Measurements from ENCODE around the gene GLDN. TPM values are rescaled to one million over a fixed set of nuclear protein-coding genes. Genes with fewer than 3 reads are reported as not detected.

The GLDN gene
- polyA plus RNA-seq, 1 donor from 2014 or later = not detected

- no peak overlapping the region for H3K4me3 Mint-ChIP-seq
- no peaks in the 10 kb centered on the region for H3K36me3 Mint-ChIP-seq
- H3K27ac Mint-ChIP-seq = no peak overlapping the region
- H3K4me1 Mint-ChIP-seq = peaks cover 0 to 7% (median 2%) of the 10 kb centered on the region in 3 donors
- no peaks in the 10 kb centered on the region for H3K9me3 Mint-ChIP-seq
- H3K27me3 Mint-ChIP-seq = no peaks in the 10 kb centered on the region
Observed at GRCh38 chr15:51359981-51360380, 18.5 kb downstream of the GLDN start.

- no peaks in the 10 kb centered on the region for H3K4me1 Mint-ChIP-seq
- H3K36me3 Mint-ChIP-seq = no peaks in the 10 kb centered on the region
- H3K9me3 Mint-ChIP-seq = no peaks in the 10 kb centered on the region
- H3K4me3 Mint-ChIP-seq = no peak overlapping the region
- H3K27me3 Mint-ChIP-seq = no peaks in the 10 kb centered on the region
- H3K27ac Mint-ChIP-seq = no peak overlapping the region
Observed at GRCh38 chr15:51363383-51363782, 21.9 kb downstream of the GLDN start.

DNA sequence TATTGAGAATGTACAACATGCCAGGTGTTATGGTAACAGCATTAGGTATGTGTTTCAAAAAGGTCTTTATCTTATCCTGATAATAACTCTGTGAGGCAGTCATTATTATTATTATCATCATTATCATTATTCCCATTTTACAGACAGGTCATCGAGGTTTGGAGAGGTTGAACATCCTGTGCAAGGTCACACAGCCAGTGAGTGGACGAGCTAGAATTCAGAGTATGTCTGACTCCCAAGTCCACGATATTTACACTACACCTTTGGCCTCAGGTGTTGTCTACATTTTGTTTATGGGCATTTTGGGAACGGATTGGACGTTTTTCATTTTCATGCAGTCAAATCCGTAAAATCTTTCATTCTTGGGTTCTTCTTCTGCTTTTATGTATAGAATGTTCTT is 24.0 kb downstream of the GLDN start:
- no peaks in the 10 kb centered on the region for H3K36me3 Mint-ChIP-seq
- no peak overlapping the region for H3K27ac Mint-ChIP-seq
- no peaks in the 10 kb centered on the region for H3K4me1 Mint-ChIP-seq
- H3K9me3 Mint-ChIP-seq = no peaks in the 10 kb centered on the region
- no peak overlapping the region for H3K4me3 Mint-ChIP-seq
- no peaks in the 10 kb centered on the region for H3K27me3 Mint-ChIP-seq

DNA sequence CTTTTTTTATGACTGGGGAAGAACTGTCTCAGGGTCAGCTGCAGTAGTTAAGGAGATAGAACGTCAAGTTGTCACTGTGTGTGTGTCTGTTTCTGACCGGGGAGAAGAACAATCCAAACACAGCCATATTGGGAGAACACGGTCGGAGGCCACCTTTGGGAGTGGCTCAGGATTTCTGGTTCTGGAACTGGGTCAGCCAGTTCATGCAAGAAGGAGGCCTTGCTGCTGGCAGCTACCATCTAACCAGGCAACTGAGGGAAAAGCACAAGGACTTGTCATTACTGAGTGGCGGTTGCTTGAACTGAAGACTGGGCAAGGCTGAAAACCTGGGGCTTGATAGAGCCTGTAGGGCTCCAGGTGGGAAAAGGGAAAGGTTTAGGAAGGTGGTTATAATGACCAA is 24.6 kb downstream of the GLDN start:
- H3K4me1 Mint-ChIP-seq = no peaks in the 10 kb centered on the region
- no peaks in the 10 kb centered on the region for H3K9me3 Mint-ChIP-seq
- no peaks in the 10 kb centered on the region for H3K27me3 Mint-ChIP-seq
- H3K4me3 Mint-ChIP-seq = no peak overlapping the region
- H3K27ac Mint-ChIP-seq = no peak overlapping the region
- no peaks in the 10 kb centered on the region for H3K36me3 Mint-ChIP-seq

DNA sequence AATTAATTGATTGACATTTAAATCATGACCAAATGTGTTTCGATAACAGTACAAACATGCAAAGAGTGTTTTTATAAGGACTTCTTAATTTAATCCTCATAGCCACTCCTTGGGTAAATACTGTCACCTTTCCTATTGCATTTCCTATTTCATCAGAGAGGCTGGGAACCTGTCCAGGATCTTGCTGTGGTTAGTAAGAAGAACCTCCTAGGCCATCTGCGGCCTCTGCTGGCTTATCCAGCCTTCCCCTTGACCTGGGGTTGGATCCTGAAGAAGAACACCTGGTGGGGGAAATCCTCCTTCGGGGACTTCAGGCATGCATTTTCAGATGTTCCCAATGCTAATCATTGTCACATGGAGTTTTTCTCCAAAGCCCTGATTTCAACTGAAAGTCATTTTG is 25.5 kb downstream of the GLDN start:
- no peaks in the 10 kb centered on the region for H3K4me1 Mint-ChIP-seq
- H3K36me3 Mint-ChIP-seq = no peaks in the 10 kb centered on the region
- no peaks in the 10 kb centered on the region for H3K9me3 Mint-ChIP-seq
- no peak overlapping the region for H3K27ac Mint-ChIP-seq
- H3K27me3 Mint-ChIP-seq = no peaks in the 10 kb centered on the region
- H3K4me3 Mint-ChIP-seq = no peak overlapping the region

DNA sequence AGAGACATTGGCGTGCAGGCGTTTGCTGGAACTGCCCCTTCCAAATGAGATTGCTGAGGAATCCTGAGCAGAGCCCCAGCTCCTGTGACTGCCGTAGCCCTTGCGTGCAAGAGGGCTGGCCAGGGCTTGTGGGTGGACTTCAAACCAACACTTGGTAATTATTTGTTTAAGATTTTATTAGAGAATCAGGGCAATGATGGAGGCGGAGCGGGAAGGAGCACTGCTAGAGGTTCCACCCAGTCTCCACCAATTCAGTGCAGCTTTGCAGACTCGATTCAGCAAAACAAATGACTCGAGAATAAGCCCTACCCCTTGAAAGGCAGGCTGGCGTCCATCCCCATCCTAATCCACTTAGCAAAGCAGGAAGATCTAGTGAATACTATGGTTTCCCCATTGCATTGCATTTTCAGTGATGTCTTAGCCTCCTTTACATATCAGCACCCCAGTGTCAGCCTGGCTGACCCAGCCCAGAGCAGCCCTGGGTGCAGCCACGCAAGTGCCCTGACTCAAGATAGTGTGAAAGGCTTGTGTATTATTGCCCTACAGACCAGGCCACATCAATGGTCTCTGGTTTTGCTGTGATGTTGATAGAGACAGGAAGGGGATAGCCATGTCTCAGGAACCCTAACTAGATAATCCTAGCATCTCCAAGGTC is 26.0 kb downstream of the GLDN start:
- Mint-ChIP-seq H3K9me3 (no peaks in the 10 kb centered on the region), H3K27me3 (no peaks in the 10 kb centered on the region), H3K27ac (no peak overlapping the region), H3K4me3 (no peak overlapping the region), H3K36me3 (no peaks in the 10 kb centered on the region), H3K4me1 (no peaks in the 10 kb centered on the region)

DNA sequence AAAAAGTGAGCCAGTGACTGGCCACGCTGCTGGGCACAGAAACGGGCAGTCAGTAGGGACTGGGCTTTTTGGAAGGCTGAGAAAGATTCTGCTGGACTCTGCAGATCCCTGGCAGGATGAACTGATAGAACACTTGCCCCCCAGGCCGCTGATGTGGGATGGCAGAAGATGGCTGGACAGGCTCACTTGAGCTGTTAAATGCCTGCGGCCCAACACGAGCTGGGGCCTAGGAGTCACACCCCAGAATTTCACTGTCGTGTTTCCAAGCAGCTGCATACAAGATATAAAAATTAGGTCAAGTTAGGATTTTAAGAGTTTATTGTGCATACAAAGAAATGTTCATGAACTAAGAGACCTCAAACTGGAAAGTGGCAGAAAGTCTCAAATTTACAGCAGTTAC is 26.9 kb downstream of the GLDN start:
- Mint-ChIP-seq H3K4me3 (no peak overlapping the region), H3K4me1 (no peaks in the 10 kb centered on the region), H3K27ac (no peak overlapping the region), H3K36me3 (no peaks in the 10 kb centered on the region), H3K27me3 (no peaks in the 10 kb centered on the region), H3K9me3 (no peaks in the 10 kb centered on the region)

DNA sequence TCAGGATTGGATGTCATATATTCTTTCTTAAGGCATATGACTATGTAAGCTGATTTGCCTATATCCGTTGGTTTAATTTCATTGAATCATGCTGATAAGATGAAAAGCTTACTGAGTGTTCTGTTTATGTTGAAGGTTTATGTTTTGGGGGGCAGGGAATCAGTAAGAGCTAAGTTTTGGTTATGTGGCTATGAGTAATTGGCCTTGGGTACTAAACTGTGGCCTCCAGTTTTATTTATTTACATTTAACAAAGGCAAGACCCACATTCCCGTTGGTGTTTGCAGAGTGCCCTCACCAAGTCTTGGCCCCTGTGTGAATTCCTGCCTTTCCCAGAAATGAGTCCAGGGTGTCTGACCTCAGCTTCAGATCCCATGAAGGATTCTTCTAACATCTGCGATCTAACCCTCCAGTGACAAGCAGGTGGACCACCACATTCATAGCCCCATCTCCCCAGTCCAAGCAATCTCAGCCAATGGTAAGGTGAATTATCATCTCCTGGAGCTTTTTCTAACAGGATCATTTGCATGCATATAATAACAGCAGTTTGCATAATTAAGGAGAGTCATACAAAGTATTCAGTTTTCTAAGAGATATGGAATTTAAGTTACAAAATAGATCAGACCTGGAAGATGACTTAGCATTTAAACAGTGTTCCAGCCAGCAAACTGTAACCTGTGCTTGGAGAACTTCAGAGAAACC is 27.4 kb downstream of the GLDN start:
- H3K4me3 Mint-ChIP-seq = no peak overlapping the region
- no peaks in the 10 kb centered on the region for H3K27me3 Mint-ChIP-seq
- H3K4me1 Mint-ChIP-seq = no peaks in the 10 kb centered on the region
- H3K27ac Mint-ChIP-seq = no peak overlapping the region
- H3K9me3 Mint-ChIP-seq = no peaks in the 10 kb centered on the region
- H3K36me3 Mint-ChIP-seq = no peaks in the 10 kb centered on the region

- H3K9me3 Mint-ChIP-seq = no peaks in the 10 kb centered on the region
- no peaks in the 10 kb centered on the region for H3K27me3 Mint-ChIP-seq
- H3K36me3 Mint-ChIP-seq = no peaks in the 10 kb centered on the region
- no peaks in the 10 kb centered on the region for H3K4me1 Mint-ChIP-seq
- no peak overlapping the region for H3K4me3 Mint-ChIP-seq
- no peak overlapping the region for H3K27ac Mint-ChIP-seq
Observed at GRCh38 chr15:51369451-51369761, 28.0 kb downstream of the GLDN start.

DNA sequence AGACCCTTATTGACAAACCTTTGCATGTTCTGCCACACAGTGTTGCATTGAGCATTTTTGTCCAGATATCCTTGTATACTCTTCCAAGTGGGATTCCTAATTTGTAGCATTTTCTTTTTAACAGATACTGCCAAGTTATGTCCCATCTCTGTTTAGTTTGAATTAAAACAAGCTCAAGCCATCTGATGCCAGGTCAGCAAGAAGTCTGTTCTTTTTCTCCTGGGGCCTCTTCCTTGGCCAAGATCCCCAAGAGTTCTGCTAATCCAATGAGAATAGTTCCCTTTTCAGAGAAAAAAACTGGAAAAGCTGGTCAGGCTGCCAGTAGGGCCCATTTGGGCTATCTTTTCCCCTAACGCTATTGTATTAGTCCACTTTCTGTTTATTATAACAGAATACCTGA is 29.8 kb downstream of the GLDN start:
- Mint-ChIP-seq H3K27ac (no peak overlapping the region), H3K4me1 (no peaks in the 10 kb centered on the region), H3K4me3 (no peak overlapping the region), H3K36me3 (no peaks in the 10 kb centered on the region), H3K27me3 (no peaks in the 10 kb centered on the region), H3K9me3 (no peaks in the 10 kb centered on the region)

DNA sequence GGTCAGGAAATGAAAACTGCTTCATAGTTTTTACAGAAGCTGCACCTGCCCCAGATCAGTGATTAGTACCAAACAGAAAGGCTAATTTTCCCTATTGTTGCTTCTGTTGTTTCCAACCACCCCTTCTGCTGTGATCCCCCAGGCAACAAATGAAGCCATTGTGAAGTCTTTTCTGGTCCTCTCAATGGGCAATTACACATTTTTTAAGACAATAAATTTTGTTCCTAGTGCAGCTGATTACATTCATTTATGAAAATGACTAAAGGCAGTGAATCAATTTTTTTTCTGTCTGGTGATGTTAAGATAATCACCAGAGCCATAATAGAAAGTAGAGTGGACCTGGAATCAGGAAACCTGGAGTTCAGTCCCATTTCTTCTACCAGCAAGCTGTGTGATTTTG is 32.7 kb downstream of the GLDN start:
- Mint-ChIP-seq H3K4me1 (no peaks in the 10 kb centered on the region), H3K27ac (no peak overlapping the region), H3K9me3 (no peaks in the 10 kb centered on the region), H3K4me3 (no peak overlapping the region), H3K27me3 (no peaks in the 10 kb centered on the region), H3K36me3 (no peaks in the 10 kb centered on the region)

- Mint-ChIP-seq H3K27me3 (peaks cover 2% of the 10 kb centered on the region), H3K36me3 (no peaks in the 10 kb centered on the region), H3K9me3 (no peaks in the 10 kb centered on the region), H3K4me3 (no peak overlapping the region), H3K27ac (no peak overlapping the region), H3K4me1 (peaks cover 0 to under 1% (median 0%) of the 10 kb centered on the region in 3 donors)
Observed at GRCh38 chr15:51375966-51376640, 34.6 kb downstream of the GLDN start.

DNA sequence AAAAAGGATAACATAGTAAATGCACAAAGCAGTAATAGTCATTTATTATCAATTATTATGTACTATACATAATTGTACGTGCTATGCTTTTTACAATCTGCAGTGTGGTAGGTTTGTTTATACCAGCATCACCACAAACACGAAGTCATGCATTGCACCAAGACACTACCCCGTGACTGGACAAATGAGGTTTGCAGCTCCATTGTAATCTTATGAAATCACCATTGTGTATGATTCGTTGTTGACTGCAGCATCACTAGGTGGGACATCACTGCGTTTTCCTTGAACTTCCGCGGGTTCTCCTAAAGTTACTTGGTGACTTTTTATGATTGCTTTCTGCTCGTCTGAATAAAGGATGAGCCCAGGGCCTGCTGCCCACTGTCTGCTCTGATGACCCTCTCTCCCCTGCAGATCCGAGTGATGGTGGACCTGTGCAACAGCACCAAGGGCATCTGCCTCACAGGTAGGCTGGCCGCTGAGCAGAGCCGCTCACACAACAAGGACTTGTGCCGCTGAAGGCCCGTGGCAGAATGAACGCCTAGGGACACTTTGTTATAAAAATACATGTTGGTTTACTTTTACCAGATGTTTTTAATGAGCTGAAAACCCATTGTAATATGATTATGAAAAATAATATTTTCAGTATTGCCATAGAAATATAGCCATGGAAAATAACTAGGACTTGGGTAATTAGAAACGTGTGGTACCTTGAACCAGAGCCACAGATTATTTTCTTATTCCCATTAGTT is 35.8 kb downstream of the GLDN start:
- H3K4me3 Mint-ChIP-seq = no peak overlapping the region
- peaks cover 0 to 4% (median 2%) of the 10 kb centered on the region in 3 donors for H3K4me1 Mint-ChIP-seq
- H3K9me3 Mint-ChIP-seq = no peaks in the 10 kb centered on the region
- peaks cover 5% of the 10 kb centered on the region for H3K27me3 Mint-ChIP-seq
- no peak overlapping the region for H3K27ac Mint-ChIP-seq
- no peaks in the 10 kb centered on the region for H3K36me3 Mint-ChIP-seq

GRCh38 chr15:51378406-51378805 is 37.0 kb downstream of the GLDN start:
- no peak overlapping the region for H3K4me3 Mint-ChIP-seq
- no peaks in the 10 kb centered on the region for H3K9me3 Mint-ChIP-seq
- peaks cover 0 to 4% (median 2%) of the 10 kb centered on the region in 3 donors for H3K4me1 Mint-ChIP-seq
- peaks cover 8% of the 10 kb centered on the region for H3K27me3 Mint-ChIP-seq
- H3K36me3 Mint-ChIP-seq = no peaks in the 10 kb centered on the region
- H3K27ac Mint-ChIP-seq = no peak overlapping the region

GRCh38 chr15:51379390-51379789 is 37.9 kb downstream of the GLDN start:
- Mint-ChIP-seq H3K27me3 (peaks cover 11% of the 10 kb centered on the region), H3K4me1 (peaks cover 0 to 4% (median 2%) of the 10 kb centered on the region in 3 donors), H3K27ac (no peak overlapping the region), H3K4me3 (no peak overlapping the region), H3K9me3 (no peaks in the 10 kb centered on the region), H3K36me3 (no peaks in the 10 kb centered on the region)

All from IgD-negative memory B cell (primary cell).